ENCODE measurements around the gene PIWIL1.

Gene PIWIL1

GRCh38 chr12:130334399-130334798 is 3.3 kb upstream of the PIWIL1 start:
- no peak overlapping the region for H3K4me3 ChIP-seq (ENCODE audit: low read depth, low read length, poor library complexity, severe bottlenecking)
- no peak overlapping the region for H3K9ac ChIP-seq (ENCODE audit: low read length)
- H3K36me3 ChIP-seq (ENCODE audit: insufficient read depth, low read length), result no peaks in the 10 kb centered on the region
- no peaks in the 10 kb centered on the region for H3K9me3 ChIP-seq (ENCODE audit: low read length)
- no peaks in the 10 kb centered on the region for H3K27me3 ChIP-seq (ENCODE audit: insufficient read depth, low read length)
- H2AFZ ChIP-seq (ENCODE audit: low read length), result no peak overlapping the region
- H3K79me2 ChIP-seq (ENCODE audit: insufficient read depth, low read length), result no peaks in the 10 kb centered on the region
- H3K4me2 ChIP-seq (ENCODE audit: low read length), result no peak overlapping the region
- H3K27ac ChIP-seq (ENCODE audit: low read depth, low read length, poor library complexity, severe bottlenecking), result no peak overlapping the region
- TF ChIP-seq CTCF (IDR thresholded peaks at IDR 0.05; ENCODE audit: low read length), result no peak
- no peak for TF ChIP-seq EZH2 (IDR thresholded peaks at IDR 0.05; ENCODE audit: borderline replicate concordance, low read length)
- no peaks in the 10 kb centered on the region for H3F3A ChIP-seq (ENCODE audit: insufficient read depth, low read length)
- no peaks in the 10 kb centered on the region for H3K4me1 ChIP-seq (ENCODE audit: insufficient read depth, low read length, severe bottlenecking)
- H4K20me1 ChIP-seq (ENCODE audit: insufficient read depth, low read length), result no peaks in the 10 kb centered on the region
- no peaks in the 10 kb centered on the region for H3K9me2 ChIP-seq (ENCODE audit: low read depth, low read length)

- Histone ChIP-seq H3K79me2 (ENCODE audit: insufficient read depth, low read length) (no peaks in the 10 kb centered on the region), H3K4me1 (ENCODE audit: insufficient read depth, low read length, severe bottlenecking) (no peaks in the 10 kb centered on the region), H4K20me1 (ENCODE audit: insufficient read depth, low read length) (no peaks in the 10 kb centered on the region), H3F3A (ENCODE audit: insufficient read depth, low read length) (no peaks in the 10 kb centered on the region), H2AFZ (ENCODE audit: low read length) (no peak overlapping the region), H3K9me3 (ENCODE audit: low read length) (no peaks in the 10 kb centered on the region), H3K27ac (ENCODE audit: low read depth, low read length, poor library complexity, severe bottlenecking) (no peak overlapping the region), H3K36me3 (ENCODE audit: insufficient read depth, low read length) (no peaks in the 10 kb centered on the region), H3K4me2 (ENCODE audit: low read length) (no peak overlapping the region), H3K9me2 (ENCODE audit: low read depth, low read length) (no peaks in the 10 kb centered on the region), H3K27me3 (ENCODE audit: insufficient read depth, low read length) (no peaks in the 10 kb centered on the region), H3K9ac (ENCODE audit: low read length) (no peak overlapping the region), H3K4me3 (ENCODE audit: low read depth, low read length, poor library complexity, severe bottlenecking) (no peak overlapping the region)
- TF ChIP-seq EZH2 (IDR thresholded peaks at IDR 0.05; ENCODE audit: borderline replicate concordance, low read length) (no peak), CTCF (IDR thresholded peaks at IDR 0.05; ENCODE audit: low read length) (no peak)
These were observed 2.8 kb upstream of the PIWIL1 start for GRCh38 chr12:130334937-130335336.

- H3K9ac ChIP-seq (ENCODE audit: low read length), result no peak overlapping the region
- H3K4me3 ChIP-seq (ENCODE audit: low read depth, low read length, poor library complexity, severe bottlenecking), result no peak overlapping the region
- H3K27me3 ChIP-seq (ENCODE audit: insufficient read depth, low read length), result no peaks in the 10 kb centered on the region
- H3K4me2 ChIP-seq (ENCODE audit: low read length), result no peak overlapping the region
- no peaks in the 10 kb centered on the region for H3K4me1 ChIP-seq (ENCODE audit: insufficient read depth, low read length, severe bottlenecking)
- H3K9me3 ChIP-seq (ENCODE audit: low read length), result no peaks in the 10 kb centered on the region
- H3K9me2 ChIP-seq (ENCODE audit: low read depth, low read length), result no peaks in the 10 kb centered on the region
- no peaks in the 10 kb centered on the region for H4K20me1 ChIP-seq (ENCODE audit: insufficient read depth, low read length)
- H3K36me3 ChIP-seq (ENCODE audit: insufficient read depth, low read length), result no peaks in the 10 kb centered on the region
- TF ChIP-seq EZH2 (IDR thresholded peaks at IDR 0.05; ENCODE audit: borderline replicate concordance, low read length) (no peak), CTCF (IDR thresholded peaks at IDR 0.05; ENCODE audit: low read length) (peak; percentile 72)
- H3F3A ChIP-seq (ENCODE audit: insufficient read depth, low read length), result no peaks in the 10 kb centered on the region
- H3K27ac ChIP-seq (ENCODE audit: low read depth, low read length, poor library complexity, severe bottlenecking), result no peak overlapping the region
- no peak overlapping the region for H2AFZ ChIP-seq (ENCODE audit: low read length)
- H3K79me2 ChIP-seq (ENCODE audit: insufficient read depth, low read length), result no peaks in the 10 kb centered on the region
These were observed 1.9 kb upstream of the PIWIL1 start for GRCh38 chr12:130335517-130336392.
